ENCODE measurements around the gene ZNF440.

DNA sequence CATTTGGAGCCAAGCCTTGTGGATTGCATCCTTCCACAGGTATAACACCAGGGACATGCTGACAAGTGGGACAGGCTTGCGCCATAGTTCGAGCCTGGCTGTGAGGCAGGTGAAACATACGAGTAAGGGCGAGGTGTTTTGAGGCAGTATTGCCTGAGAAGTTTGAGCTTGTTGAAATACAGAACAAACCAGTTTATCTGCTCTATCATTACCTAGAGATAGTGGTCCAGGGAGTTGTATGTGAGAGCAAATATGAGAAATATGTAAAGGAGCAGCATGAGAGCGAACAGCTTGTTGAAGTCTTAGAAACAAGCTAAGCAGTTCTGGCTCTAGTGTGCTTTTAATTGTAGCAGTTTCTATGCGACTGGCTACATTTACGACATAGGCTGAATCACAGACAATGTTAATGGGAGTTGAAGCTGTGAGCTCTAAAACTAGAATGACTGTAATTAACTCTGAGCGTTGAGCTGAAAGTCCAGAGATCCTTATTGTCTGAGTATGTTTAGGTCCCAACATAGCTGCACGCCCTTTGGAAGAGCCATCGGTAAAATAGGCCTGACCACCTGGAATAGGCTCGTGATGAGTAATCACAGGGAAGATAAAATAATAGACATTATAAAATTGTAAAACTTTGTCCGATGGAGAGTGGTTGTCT lies 42.6 kb downstream of the ZNF440 start:
- TF ChIP-seq, protein P1, sequence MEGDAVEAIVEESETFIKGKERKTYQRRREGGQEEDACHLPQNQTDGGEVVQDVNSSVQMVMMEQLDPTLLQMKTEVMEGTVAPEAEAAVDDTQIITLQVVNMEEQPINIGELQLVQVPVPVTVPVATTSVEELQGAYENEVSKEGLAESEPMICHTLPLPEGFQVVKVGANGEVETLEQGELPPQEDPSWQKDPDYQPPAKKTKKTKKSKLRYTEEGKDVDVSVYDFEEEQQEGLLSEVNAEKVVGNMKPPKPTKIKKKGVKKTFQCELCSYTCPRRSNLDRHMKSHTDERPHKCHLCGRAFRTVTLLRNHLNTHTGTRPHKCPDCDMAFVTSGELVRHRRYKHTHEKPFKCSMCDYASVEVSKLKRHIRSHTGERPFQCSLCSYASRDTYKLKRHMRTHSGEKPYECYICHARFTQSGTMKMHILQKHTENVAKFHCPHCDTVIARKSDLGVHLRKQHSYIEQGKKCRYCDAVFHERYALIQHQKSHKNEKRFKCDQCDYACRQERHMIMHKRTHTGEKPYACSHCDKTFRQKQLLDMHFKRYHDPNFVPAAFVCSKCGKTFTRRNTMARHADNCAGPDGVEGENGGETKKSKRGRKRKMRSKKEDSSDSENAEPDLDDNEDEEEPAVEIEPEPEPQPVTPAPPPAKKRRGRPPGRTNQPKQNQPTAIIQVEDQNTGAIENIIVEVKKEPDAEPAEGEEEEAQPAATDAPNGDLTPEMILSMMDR (conservative IDR thresholded peaks at IDR 0.05 in 1 of 2, IDR thresholded peaks at IDR 0.05 in 1 of 2; ENCODE audit: extremely low read depth in 1 of 2, insufficient read depth in 1 of 2, low read depth in 1 of 2, low read length in 2 of 2): no peak
- no peak for TF ChIP-seq EZH2 (IDR thresholded peaks at IDR 0.05; ENCODE audit: borderline replicate concordance, low read length)

All from mammary epithelial cell (primary cell).